GM21423 (cell line): ENCODE results near the gene ATP8B3.
"Not testable (repeated sequence)": the region's sequence is repeated elsewhere in the genome, so short reads cannot be mapped to it uniquely, and the experiment has no call there.

Source experiments
- ATAC-seq: cut with Tn5 transposase; IDR thresholded peaks from one replicate; pipeline ENCODE4 v1.9.1; 2021; ENCODE audit warnings: mild to moderate bottlenecking, moderate library complexity; ENCODE audit not compliant: unreplicated experiment

Gene ATP8B3

GRCh38 chr19:1799695-1800342 lies 12.3 kb downstream of the ATP8B3 start:
- ATAC-seq: no peak

- not testable (repeated sequence) for ATAC-seq
Measured at GRCh38 chr19:1797313-1797712, 14.8 kb downstream of the ATP8B3 start.

- no peak for ATAC-seq
Measured at GRCh38 chr19:1796395-1797142, 15.5 kb downstream of the ATP8B3 start.

DNA sequence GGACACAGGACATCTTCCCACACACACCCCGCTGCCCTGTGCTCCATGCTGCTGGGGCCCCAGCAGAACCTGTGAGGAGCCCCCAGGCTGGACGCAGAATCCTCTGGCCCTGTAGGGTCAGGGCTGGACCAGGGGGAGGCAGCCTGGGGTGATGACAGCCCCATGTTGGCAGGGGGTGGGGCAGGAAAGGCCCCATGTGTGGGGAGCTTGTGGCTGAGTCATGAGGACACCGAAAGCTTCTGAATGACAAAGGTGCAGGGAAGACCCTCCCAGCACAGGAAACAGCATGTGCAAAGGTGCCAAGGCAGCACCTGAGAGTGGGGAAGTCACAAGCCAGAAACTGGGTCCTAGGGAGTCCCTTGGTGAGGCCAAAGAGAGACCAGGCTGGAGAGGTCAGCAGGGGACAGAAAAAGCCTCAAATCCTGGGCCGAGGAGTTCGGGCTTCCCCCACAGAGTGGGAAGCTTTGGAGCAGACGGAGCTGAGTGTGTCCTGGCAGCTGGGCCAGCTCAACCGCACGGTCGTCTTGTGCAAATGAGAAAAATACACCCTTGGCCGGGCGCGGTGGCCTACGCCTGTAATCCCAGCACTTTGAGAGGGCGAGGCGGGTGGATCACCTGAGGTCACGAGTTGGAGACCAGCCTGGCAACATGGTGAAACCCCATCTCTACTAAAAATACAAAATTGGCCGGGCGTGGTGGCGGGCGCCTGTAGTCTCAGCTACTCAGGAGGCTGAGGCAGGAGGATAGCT lies 17.5 kb downstream of the ATP8B3 start:
- ATAC-seq: no peak

- no peak for ATAC-seq
Measured at GRCh38 chr19:1791879-1792278, 20.2 kb downstream of the ATP8B3 start.

DNA sequence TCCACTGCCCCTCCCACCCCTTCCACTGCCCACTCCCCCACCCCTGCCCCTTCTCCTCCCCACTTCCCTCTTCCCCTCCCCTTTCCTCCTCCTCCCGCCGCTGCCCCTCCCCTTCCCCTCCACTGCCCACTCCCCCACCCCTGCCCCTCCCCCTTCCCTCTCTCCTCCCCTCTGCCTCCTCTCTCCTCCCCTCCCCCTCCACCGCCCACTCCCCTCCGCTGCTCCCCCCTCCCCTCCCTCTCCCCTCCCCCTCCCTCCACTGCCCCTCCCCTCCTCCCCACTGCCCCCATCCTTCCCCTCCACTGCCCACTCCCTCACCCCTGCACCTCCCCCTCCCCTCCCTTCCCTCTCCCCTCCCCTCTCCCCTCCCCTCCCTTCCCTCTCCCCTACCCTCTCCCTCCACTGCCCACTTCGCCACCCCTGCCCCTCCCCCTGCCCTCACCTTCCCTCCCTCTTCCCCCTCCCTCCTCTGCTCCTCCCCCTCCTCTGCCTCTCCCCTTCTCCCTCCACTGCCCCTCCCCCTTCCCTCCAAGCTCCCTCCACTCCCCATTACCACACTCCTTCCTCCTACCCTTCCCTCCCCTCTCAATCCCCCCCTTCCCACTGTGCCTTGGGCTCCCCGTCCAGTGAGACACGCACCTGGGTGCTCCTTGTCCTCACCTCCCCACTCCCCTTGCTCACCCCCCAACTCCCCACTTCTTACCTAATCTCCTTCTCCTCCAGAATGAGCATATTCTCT lies 21.9 kb downstream of the ATP8B3 start:
- ATAC-seq: no peak

GRCh38 chr19:1789261-1790041 lies 22.6 kb downstream of the ATP8B3 start:
- ATAC-seq: no peak

- ATAC-seq: no peak
Measured at GRCh38 chr19:1787116-1787515, 25.0 kb downstream of the ATP8B3 start.

DNA sequence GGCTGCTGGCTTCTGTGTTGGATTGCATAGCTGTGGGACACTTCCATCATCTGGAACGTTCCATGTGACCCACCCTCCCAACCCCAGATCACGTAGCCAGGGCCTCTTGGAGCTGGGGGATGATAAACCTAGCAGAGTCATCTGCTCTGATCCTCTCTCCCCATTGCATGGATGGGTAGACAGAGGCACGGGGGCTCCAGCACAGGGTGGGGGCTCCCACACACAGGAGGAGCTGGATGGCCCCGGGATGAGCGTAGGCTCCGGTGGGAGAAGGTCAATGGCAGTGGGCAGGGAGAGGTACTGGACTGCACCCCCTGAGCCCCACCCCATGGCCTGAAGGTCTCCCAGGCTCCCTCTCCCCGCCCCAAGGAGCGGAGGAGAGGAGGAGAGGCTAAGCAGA lies 25.4 kb downstream of the ATP8B3 start:
- no peak for ATAC-seq

DNA sequence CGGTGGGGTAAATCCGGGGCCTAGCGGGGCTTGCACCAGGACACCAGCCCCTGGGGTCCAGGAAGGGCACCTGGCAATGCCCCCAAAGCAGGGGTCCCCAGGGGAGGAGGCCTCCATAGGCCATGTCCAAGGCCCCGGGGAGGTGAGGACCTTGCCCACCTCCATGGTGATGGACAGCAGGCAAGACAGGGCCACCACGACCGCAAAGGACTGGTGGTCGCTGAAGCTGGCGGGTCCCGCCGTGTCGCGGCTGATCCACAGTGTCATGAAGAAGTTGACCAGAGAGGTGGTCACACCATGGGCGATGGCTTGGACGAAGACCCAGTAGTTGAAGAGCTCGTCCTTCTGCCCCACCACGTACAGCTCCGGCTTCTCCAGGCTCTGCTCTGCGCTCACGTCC lies 26.8 kb downstream of the ATP8B3 start:
- ATAC-seq: no peak

DNA sequence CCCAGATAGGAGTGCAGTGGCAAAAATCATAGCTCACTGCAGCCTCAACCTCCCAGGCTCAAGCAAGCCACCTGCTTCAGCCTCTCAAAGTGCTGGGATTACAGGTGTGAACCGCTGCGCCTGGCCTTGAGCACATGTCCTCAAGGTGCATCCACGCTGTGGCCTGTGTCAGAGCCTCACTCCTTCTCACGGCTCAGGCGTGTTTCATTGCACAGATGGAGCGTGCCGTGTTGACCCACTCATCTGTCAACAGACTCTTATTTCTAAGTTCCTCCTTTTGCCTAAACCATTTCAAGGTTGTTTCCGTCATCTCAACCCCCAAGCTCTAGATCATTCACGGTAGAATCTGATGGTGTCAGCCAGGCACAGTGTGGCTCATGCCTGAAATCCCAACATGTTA lies 28.2 kb downstream of the ATP8B3 start:
- no peak for ATAC-seq

GRCh38 chr19:1783354-1783753 lies 28.7 kb downstream of the ATP8B3 start:
- ATAC-seq: no peak

DNA sequence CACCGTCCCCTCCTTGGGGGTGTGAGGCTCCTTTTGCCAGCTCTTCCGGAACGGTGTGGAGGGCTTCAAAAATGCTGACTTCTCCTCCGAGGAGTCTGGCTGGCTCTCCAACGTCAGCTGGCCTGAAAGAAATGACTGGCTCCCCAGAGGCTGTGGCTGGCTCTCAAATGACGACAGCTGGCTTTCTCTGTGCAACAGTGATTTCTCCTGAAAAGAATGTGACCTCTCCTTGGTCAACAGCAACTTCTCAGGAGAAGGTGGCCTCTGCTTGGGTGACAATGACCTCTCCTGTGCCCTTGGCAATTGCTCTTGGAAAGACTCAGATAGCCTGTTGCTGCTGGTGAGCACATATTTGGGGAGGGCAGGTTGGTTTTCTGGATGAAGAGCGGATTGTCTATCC lies 29.6 kb downstream of the ATP8B3 start:
- ATAC-seq: no peak

- ATAC-seq: no peak
Measured at GRCh38 chr19:1780272-1780958, 31.7 kb downstream of the ATP8B3 start.

DNA sequence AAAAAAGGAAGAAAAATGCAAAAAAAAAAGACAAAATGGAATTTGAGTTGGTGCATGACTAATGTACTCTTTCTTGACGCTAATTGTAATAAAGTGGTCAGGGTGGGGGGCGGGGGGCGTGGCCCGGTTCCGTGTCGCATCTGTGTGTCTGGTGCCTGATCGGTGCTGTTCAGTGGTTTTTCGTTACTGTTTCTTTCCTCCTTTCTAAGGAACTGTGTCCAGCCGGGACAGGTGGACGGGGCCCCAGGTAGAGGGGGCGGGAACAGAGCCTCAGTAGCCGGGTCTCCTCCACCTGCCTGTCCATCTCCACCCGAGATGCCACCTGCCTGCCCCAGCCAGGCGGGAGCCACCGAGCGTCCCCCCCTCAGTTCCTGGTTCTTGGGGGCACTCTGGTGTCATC lies 32.5 kb downstream of the ATP8B3 start:
- ATAC-seq: no peak

GRCh38 chr19:1777149-1777548 lies 34.9 kb downstream of the ATP8B3 start:
- ATAC-seq: no peak

DNA sequence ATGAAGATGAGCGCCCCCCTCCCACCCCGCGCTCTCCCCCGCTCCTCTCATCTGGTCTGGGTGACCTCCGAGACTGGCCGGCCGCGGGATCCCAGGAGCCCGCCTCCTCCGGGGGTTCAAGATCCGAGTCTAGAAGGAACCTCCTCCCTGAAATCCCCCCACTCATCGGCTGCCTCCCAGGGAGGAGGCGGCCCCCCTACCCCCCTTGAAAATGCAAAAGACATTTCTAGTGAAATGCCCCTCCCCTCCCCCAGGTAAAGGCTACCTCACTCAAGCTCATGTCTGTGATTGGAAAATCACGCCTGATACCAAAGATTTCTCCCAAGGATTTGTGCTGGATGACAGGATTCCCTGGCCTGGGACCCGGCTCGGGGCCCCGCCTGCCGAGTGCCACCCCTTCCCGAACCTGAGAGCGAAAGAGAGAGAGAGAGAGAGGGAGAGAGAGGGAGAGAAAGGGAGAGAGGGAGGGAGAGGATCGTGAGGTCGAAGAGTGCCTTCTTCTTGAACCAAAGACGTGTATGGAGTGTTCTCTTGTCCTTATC lies 35.4 kb downstream of the ATP8B3 start:
- ATAC-seq: no peak

DNA sequence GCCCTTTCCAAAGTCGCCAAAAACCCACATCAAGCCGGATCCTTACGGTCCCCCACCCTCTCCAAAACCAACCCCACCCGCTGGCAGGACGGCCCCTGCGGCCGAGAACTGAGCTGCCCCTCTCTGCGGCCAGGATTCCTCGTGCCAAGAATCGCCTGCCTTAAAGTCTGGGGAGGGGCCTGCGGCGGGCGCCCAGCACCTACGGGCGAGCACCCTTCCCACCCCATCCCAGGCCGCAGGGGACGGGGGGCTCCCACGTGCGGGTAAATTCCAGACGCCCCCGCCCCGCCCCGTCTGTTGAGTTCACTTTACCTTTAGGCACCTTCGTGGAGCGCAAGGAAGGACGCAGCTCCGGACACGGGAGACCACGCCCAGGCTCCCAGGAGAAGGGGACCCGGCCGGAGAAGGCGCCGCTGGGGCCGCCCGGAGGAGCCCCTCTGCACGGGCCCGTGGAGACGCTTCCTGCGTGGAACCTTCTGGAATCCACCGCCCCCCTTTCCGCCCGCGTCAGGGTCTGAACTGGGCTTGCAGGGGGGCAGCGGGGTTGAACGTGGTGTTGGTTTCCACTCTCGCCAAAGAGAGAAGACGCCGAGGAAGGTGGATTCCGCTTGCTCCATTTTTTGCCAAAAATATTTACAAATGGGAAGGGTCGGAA lies 36.0 kb downstream of the ATP8B3 start:
- no peak for ATAC-seq
